A673 (cell line): Measurements from ENCODE around the gene OR5M10. TPM values are rescaled to one million over a fixed set of nuclear protein-coding genes. Genes with fewer than 3 reads are reported as not detected.

Experiments used
- BruUV-seq: library from RNA; stranded (reverse); fragments of 400-500 nt; replicated peaks from 2 replicates; lab custom pipeline; 2021; lab: Mats Ljungman, UMichigan
- CTCF ChIA-PET: fragments of 300-600 bp; sonication (Branson Sonifier 250); formaldehyde crosslinking; loops from one replicate; lab custom pipeline; 2022; ENCODE audit warnings: antibody characterized with exemption; lab: Charles Lee
- POLR2A ChIA-PET: fragments of 300-600 bp; sonication (Branson Sonifier 250); formaldehyde crosslinking; loops from one replicate; lab custom pipeline; 2022; ENCODE audit warnings: antibody characterized with exemption; ENCODE audit not compliant: low non-redundant PET; lab: Charles Lee
- DNase-seq: peaks from one replicate; pipeline ENCODE4 v3.0.0-alpha.2; 2015; ENCODE audit warnings: low spot score
- H3K27ac ChIP-seq: fragments of 200-600 bp; sonication (generic); 2 replicates; pipeline ENCODE4 v1.5.1; 2016; ENCODE audit warnings: mixed run types, low read depth, mild to moderate bottlenecking, mixed read lengths, antibody characterized with exemption, low read length; ENCODE audit not compliant: poor library complexity, severe bottlenecking
- H3K27me3 ChIP-seq: fragments of 200-600 bp; sonication (generic); replicated peaks from 2 replicates; pipeline ENCODE4 v1.6.1; 2017; ENCODE audit warnings: mixed run types, low read depth, mild to moderate bottlenecking, mixed read lengths, antibody characterized with exemption, low read length; ENCODE audit not compliant: insufficient read depth, poor library complexity
- H3K36me3 ChIP-seq: fragments of 200-600 bp; sonication (generic); 2 replicates; pipeline ENCODE4 v1.6.1; 2016; ENCODE audit warnings: mixed run types, mild to moderate bottlenecking, mixed read lengths, antibody characterized with exemption, low read length; ENCODE audit not compliant: insufficient read depth, poor library complexity, severe bottlenecking
- H3K4me1 ChIP-seq: fragments of 200-600 bp; sonication (generic); 2 replicates; pipeline ENCODE4 v1.6.1; 2017; ENCODE audit warnings: mixed run types, mild to moderate bottlenecking, mixed read lengths, antibody characterized with exemption, low read length; ENCODE audit not compliant: insufficient read depth, poor library complexity, severe bottlenecking
- H3K4me3 ChIP-seq: fragments of 200-600 bp; sonication (generic); 2 replicates; pipeline ENCODE4 v1.5.1; 2016; ENCODE audit warnings: low read depth, mixed run types, mild to moderate bottlenecking, mixed read lengths, low read length; ENCODE audit not compliant: poor library complexity, severe bottlenecking
- H3K9me3 ChIP-seq: fragments of 200-600 bp; sonication (generic); 2 replicates; pipeline ENCODE4 v1.6.1; 2016; ENCODE audit warnings: mixed run types, low read depth, mild to moderate bottlenecking, mixed read lengths, antibody characterized with exemption, low read length; ENCODE audit not compliant: poor library complexity, severe bottlenecking
- EZH2 ChIP-seq: fragments of 200-600 bp; sonication (generic); IDR thresholded peaks from 2 replicates; pipeline ENCODE4 v1.6.1; 2017; ENCODE audit warnings: borderline replicate concordance, low read depth, mild to moderate bottlenecking, mixed read lengths, antibody characterized with exemption, low read length; ENCODE audit not compliant: poor library complexity, severe bottlenecking
- intact Hi-C: fragments of 100-400 bp; cut with micrococcal nuclease; formaldehyde crosslinking; loops from one replicate; pipeline ENCODE4 v1.10.0; 2022; ENCODE audit not compliant: unreplicated experiment
- total RNA-seq: library from RNA; stranded (reverse); gene quantifications from 2 replicates; pipeline ENCODE4 v1.2.3, GENCODE V29; 2021
- TF ChIP-seq, protein P1 (sequence below): fragments of 300-800, 200-600 bp; sonication (generic); conservative IDR thresholded peaks from 2 replicates; pipeline ENCODE4 v1.5.1; 2017; ENCODE audit warnings: low read depth, mild to moderate bottlenecking, antibody characterized with exemption, low read length, moderate library complexity, mixed read lengths

Gene OR5M10
- total RNA-seq, 1 experiment from 2014 or later = not detected

DNA sequence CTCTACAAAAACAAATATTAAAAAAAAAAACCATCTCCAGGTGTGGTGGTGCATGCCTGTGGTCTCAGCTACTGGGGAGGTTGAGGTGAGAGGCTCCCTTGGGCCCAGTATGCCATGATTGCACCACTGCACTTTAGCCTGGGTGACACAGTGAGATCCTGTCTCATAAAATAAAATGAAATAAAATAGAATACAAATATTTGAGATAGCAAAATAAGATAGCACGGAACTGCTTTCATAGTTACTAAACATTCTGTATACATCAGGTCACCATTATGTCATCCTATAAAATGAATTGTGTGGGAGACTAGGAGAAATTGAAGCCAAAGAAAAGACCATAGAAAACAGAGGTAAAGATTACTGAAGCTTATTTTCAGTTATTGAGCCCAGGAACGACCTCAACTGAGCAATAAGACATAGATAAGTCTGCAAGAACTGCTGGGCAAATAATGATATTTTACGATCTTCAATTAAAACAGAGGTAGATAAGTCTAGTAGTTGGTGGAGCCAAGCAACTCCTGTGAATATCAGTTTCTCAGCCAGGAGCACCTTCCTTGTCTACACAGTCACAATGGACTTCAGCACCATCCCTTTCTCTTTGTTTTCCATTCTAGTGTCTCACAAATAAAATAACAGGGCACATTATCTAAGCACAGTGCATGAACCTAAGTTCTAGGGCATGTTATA lies 44.3 kb downstream of the OR5M10 start:
- no peak overlapping the region for H3K4me3 ChIP-seq
- no peak for TF ChIP-seq EZH2
- TF ChIP-seq, protein P1, sequence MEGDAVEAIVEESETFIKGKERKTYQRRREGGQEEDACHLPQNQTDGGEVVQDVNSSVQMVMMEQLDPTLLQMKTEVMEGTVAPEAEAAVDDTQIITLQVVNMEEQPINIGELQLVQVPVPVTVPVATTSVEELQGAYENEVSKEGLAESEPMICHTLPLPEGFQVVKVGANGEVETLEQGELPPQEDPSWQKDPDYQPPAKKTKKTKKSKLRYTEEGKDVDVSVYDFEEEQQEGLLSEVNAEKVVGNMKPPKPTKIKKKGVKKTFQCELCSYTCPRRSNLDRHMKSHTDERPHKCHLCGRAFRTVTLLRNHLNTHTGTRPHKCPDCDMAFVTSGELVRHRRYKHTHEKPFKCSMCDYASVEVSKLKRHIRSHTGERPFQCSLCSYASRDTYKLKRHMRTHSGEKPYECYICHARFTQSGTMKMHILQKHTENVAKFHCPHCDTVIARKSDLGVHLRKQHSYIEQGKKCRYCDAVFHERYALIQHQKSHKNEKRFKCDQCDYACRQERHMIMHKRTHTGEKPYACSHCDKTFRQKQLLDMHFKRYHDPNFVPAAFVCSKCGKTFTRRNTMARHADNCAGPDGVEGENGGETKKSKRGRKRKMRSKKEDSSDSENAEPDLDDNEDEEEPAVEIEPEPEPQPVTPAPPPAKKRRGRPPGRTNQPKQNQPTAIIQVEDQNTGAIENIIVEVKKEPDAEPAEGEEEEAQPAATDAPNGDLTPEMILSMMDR = no peak
- BruUV-seq = no TSS peak
- no peak for DNase-seq
- peaks cover 4% of the 10 kb centered on the region for H3K9me3 ChIP-seq
- CTCF ChIA-PET = no interaction called here
- no peaks in the 10 kb centered on the region for H3K27me3 ChIP-seq
- no peaks in the 10 kb centered on the region for H3K36me3 ChIP-seq
- POLR2A ChIA-PET = no interaction called here
- no peaks in the 10 kb centered on the region for H3K4me1 ChIP-seq
- intact Hi-C loops = no loop called here
- no peak overlapping the region for H3K27ac ChIP-seq

DNA sequence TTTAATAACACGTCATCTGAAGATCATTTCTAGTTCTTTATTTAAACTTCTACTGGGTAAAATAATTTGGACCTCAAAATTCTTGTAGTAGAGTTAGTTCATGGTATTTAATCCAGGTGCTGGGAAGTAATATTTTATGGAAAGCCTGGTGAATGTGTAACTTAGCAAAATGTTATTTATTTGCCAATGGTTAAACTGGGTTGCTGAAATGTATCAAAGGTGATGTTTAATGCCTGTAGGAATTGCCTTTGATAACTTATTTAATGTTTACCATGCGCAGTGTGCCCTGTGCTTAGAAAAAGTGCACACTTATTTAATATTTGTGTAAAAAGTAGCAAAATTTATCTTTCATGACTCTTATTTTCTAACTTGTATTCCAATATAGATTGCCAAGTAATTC lies 45.7 kb downstream of the OR5M10 start:
- peaks cover 4% of the 10 kb centered on the region for H3K9me3 ChIP-seq
- no peak for DNase-seq
- no peaks in the 10 kb centered on the region for H3K36me3 ChIP-seq
- TF ChIP-seq, protein P1 = no peak
- TF ChIP-seq EZH2 = no peak
- ChIA-PET CTCF (no interaction called here), POLR2A (no interaction called here)
- no peaks in the 10 kb centered on the region for H3K4me1 ChIP-seq
- H3K27me3 ChIP-seq = no peaks in the 10 kb centered on the region
- BruUV-seq = no TSS peak
- no peak overlapping the region for H3K27ac ChIP-seq
- intact Hi-C loops = no loop called here
- no peak overlapping the region for H3K4me3 ChIP-seq

Other genes starting within 250 kb of the OR5M10 start
- gene OR8K1, start 231.7 kb downstream of the OR5M10 start, total RNA-seq = not detected in 2 replicates
- not detected in 2 replicates for gene OR8J1, start 223.4 kb downstream of the OR5M10 start, total RNA-seq
- gene OR8U1, start 202.1 kb downstream of the OR5M10 start, total RNA-seq = not detected in 2 replicates
- not detected in 2 replicates for gene OR5AL1, start 165.0 kb downstream of the OR5M10 start, total RNA-seq
- not detected in 2 replicates for gene OR5M3, start 104.4 kb downstream of the OR5M10 start, total RNA-seq
- gene OR5M8, start 86.4 kb downstream of the OR5M10 start, total RNA-seq = not detected in 2 replicates
- not detected in 2 replicates for gene OR5M11, start 34.5 kb downstream of the OR5M10 start, total RNA-seq
- not detected in 2 replicates for gene OR5M1, start 37.2 kb upstream of the OR5M10 start, total RNA-seq
- not detected in 2 replicates for gene OR5AP2, start 64.7 kb upstream of the OR5M10 start, total RNA-seq
- not detected in 2 replicates for gene OR5AR1, start 86.0 kb upstream of the OR5M10 start, total RNA-seq
- gene OR9G1, start 121.4 kb upstream of the OR5M10 start, total RNA-seq = not detected in 2 replicates
- gene OR9G4, start 171.0 kb upstream of the OR5M10 start, total RNA-seq = not detected in 2 replicates